Neural progenitor cell (in vitro differentiated cells): ENCODE data around the gene RUNX1. TPM values are rescaled to one million over a fixed set of nuclear protein-coding genes. Genes with fewer than 3 reads are reported as not detected.

ENCODE experiments used
- DNase-seq: peaks from one replicate; pipeline ENCODE4 v3.0.0-alpha.2; 2016; ENCODE audit warnings: low spot score
- H2AFZ ChIP-seq: fragments of 200-600 bp; sonication (generic); replicated peaks from 2 replicates; pipeline ENCODE4 v1.6.1; 2016; ENCODE audit warnings: antibody characterized with exemption
- H3F3A ChIP-seq: fragments of 200-600 bp; sonication (generic); 2 replicates; pipeline ENCODE4 v1.6.1; 2016; ENCODE audit warnings: antibody characterized with exemption, low read depth
- H3K27ac ChIP-seq: fragments of 200-600 bp; sonication (generic); 2 replicates; pipeline ENCODE4 v1.5.1; 2016; ENCODE audit warnings: mild to moderate bottlenecking
- H3K27me3 ChIP-seq: fragments of 200-600 bp; sonication (generic); 2 replicates; pipeline ENCODE4 v1.6.1; 2016; ENCODE audit warnings: mild to moderate bottlenecking, moderate library complexity
- H3K36me3 ChIP-seq: fragments of 200-600 bp; sonication (generic); 2 replicates; pipeline ENCODE4 v1.5.1; 2016
- H3K4me1 ChIP-seq: fragments of 200-600 bp; sonication (generic); 2 replicates; pipeline ENCODE4 v1.6.1; 2016; ENCODE audit warnings: mixed run types
- H3K4me2 ChIP-seq: fragments of 200-600 bp; sonication (generic); 2 replicates; pipeline ENCODE4 v1.6.1; 2016
- H3K4me3 ChIP-seq: fragments of 200-600 bp; sonication (generic); 2 replicates; pipeline ENCODE4 v1.5.1; 2016
- H3K79me2 ChIP-seq: fragments of 200-600 bp; sonication (generic); 2 replicates; pipeline ENCODE4 v1.6.1; 2016; ENCODE audit warnings: low read depth
- H3K9ac ChIP-seq: fragments of 200-600 bp; sonication (generic); 2 replicates; pipeline ENCODE4 v1.6.1; 2016
- H3K9me3 ChIP-seq: fragments of 200-600 bp; sonication (generic); 2 replicates; pipeline ENCODE4 v1.5.1; 2016; ENCODE audit warnings: low read depth
- H4K20me1 ChIP-seq: fragments of 200-600 bp; sonication (generic); 2 replicates; pipeline ENCODE4 v1.6.1; 2016; ENCODE audit warnings: low read depth
- H3K27ac Mint-ChIP-seq: 3 replicates; pipeline ENCODE4 v1.8.0; 2021; ENCODE audit warnings: mixed read lengths
- H3K27me3 Mint-ChIP-seq: 2 replicates; pipeline ENCODE4 v1.8.0; 2022; ENCODE audit warnings: low read depth, mild to moderate bottlenecking, inconsistent platforms, moderate library complexity, mixed read lengths; ENCODE audit not compliant: insufficient read depth
- H3K36me3 Mint-ChIP-seq: 3 replicates; pipeline ENCODE4 v1.8.0; 2021; ENCODE audit warnings: mixed read lengths
- H3K4me1 Mint-ChIP-seq: 3 replicates; pipeline ENCODE4 v1.8.0; 2021; ENCODE audit warnings: mixed read lengths
- H3K4me3 Mint-ChIP-seq: 3 replicates; pipeline ENCODE4 v1.8.0; 2021; ENCODE audit warnings: mild to moderate bottlenecking, moderate library complexity, mixed read lengths
- H3K9me3 Mint-ChIP-seq: 3 replicates; pipeline ENCODE4 v1.8.0; 2020; ENCODE audit warnings: mixed read lengths
- CTCF ChIP-seq: fragments of 200-600 bp; sonication (generic); IDR thresholded peaks from 2 replicates; pipeline ENCODE4 v1.5.1; 2017; ENCODE audit warnings: antibody characterized with exemption, mild to moderate bottlenecking
- EZH2 ChIP-seq: fragments of 200-600 bp; sonication (generic); IDR thresholded peaks from 2 replicates; pipeline ENCODE4 v1.6.1; 2017; ENCODE audit warnings: antibody characterized with exemption, mild to moderate bottlenecking, moderate library complexity
- EZH2phosphoT487 ChIP-seq: fragments of 200-600 bp; sonication (generic); IDR thresholded peaks from 2 replicates; pipeline ENCODE4 v1.6.1; 2017; ENCODE audit warnings: antibody characterized with exemption
- total RNA-seq: library from RNA; depleted of rRNA; stranded (reverse); fragments of >200 nt; gene quantifications from 2 replicates; pipeline ENCODE4 v1.2.3, GENCODE V29; 2015; ENCODE audit warnings: low replicate concordance

Gene RUNX1
- total RNA-seq, 1 donor from 2014 or later: 0.09 TPM

GRCh38 chr21:35034203-35034926 is 14.7 kb downstream of the RUNX1 start:
- H3F3A ChIP-seq: no peaks in the 10 kb centered on the region
- H3K27me3 ChIP-seq: no peaks in the 10 kb centered on the region
- Mint-ChIP-seq H3K9me3 (no peaks in the 10 kb centered on the region), H3K27me3 (peaks cover 2% of the 10 kb centered on the region), H3K27ac (no peak overlapping the region), H3K4me3 (no peak overlapping the region), H3K4me1 (peaks cover 2% of the 10 kb centered on the region), H3K36me3 (no peaks in the 10 kb centered on the region)
- no peaks in the 10 kb centered on the region for H3K9me3 ChIP-seq
- H3K4me2 ChIP-seq: no peak overlapping the region
- H3K4me3 ChIP-seq: no peak overlapping the region
- no peak overlapping the region for H3K27ac ChIP-seq
- no peak overlapping the region for H3K9ac ChIP-seq
- TF ChIP-seq CTCF: no peak
- no peak for TF ChIP-seq EZH2
- no peak for TF ChIP-seq EZH2phosphoT487
- no peaks in the 10 kb centered on the region for H4K20me1 ChIP-seq
- H3K79me2 ChIP-seq: no peaks in the 10 kb centered on the region
- H2AFZ ChIP-seq: no peak overlapping the region
- DNase-seq: no peak
- no peaks in the 10 kb centered on the region for H3K4me1 ChIP-seq
- H3K36me3 ChIP-seq: no peaks in the 10 kb centered on the region

GRCh38 chr21:35032474-35033263 is 16.4 kb downstream of the RUNX1 start:
- H3K27ac Mint-ChIP-seq: no peak overlapping the region
- Histone ChIP-seq H2AFZ (no peak overlapping the region), H3K36me3 (no peaks in the 10 kb centered on the region), H3K4me3 (no peak overlapping the region), H3K4me2 (no peak overlapping the region), H3F3A (no peaks in the 10 kb centered on the region), H3K27me3 (peaks cover 1% of the 10 kb centered on the region), H3K27ac (no peak overlapping the region), H3K9me3 (no peaks in the 10 kb centered on the region), H3K79me2 (no peaks in the 10 kb centered on the region), H3K4me1 (no peaks in the 10 kb centered on the region), H3K9ac (no peak overlapping the region), H4K20me1 (no peaks in the 10 kb centered on the region)
- H3K4me1 Mint-ChIP-seq: peaks cover 2% of the 10 kb centered on the region
- TF ChIP-seq EZH2phosphoT487 (no peak), EZH2 (no peak), CTCF (no peak)
- DNase-seq: no peak
- peaks cover 2% of the 10 kb centered on the region for H3K27me3 Mint-ChIP-seq
- H3K4me3 Mint-ChIP-seq: no peak overlapping the region
- H3K9me3 Mint-ChIP-seq: no peaks in the 10 kb centered on the region
- H3K36me3 Mint-ChIP-seq: no peaks in the 10 kb centered on the region

- no peak overlapping the region for H3K4me3 ChIP-seq
- no peaks in the 10 kb centered on the region for H3F3A ChIP-seq
- H3K4me1 ChIP-seq: no peaks in the 10 kb centered on the region
- DNase-seq: no peak
- Mint-ChIP-seq H3K4me3 (no peak overlapping the region), H3K4me1 (no peaks in the 10 kb centered on the region), H3K9me3 (no peaks in the 10 kb centered on the region), H3K27me3 (peaks cover 6% of the 10 kb centered on the region), H3K36me3 (no peaks in the 10 kb centered on the region), H3K27ac (no peak overlapping the region)
- no peak overlapping the region for H3K9ac ChIP-seq
- H3K9me3 ChIP-seq: no peaks in the 10 kb centered on the region
- H3K27me3 ChIP-seq: peaks cover 29% of the 10 kb centered on the region
- H2AFZ ChIP-seq: no peak overlapping the region
- H4K20me1 ChIP-seq: no peaks in the 10 kb centered on the region
- no peaks in the 10 kb centered on the region for H3K79me2 ChIP-seq
- H3K36me3 ChIP-seq: no peaks in the 10 kb centered on the region
- TF ChIP-seq EZH2 (no peak), CTCF (no peak), EZH2phosphoT487 (no peak)
- H3K4me2 ChIP-seq: no peak overlapping the region
- no peak overlapping the region for H3K27ac ChIP-seq
Observed at GRCh38 chr21:35028451-35028978, 20.6 kb downstream of the RUNX1 start.
